DOHH2 (cell line): ENCODE results near the gene RPL13A.

ENCODE experiments used
- EZH2phosphoT487 ChIP-seq: fragments of 200-600 bp; sonication (generic); IDR thresholded peaks from 2 replicates; pipeline ENCODE4 v1.6.1; 2017; ENCODE audit warnings: borderline replicate concordance, mild to moderate bottlenecking, antibody characterized with exemption, low read length, moderate library complexity, mixed read lengths
- TF ChIP-seq, protein P1 (sequence below): fragments of 200-600 bp; sonication (generic); IDR thresholded peaks from one replicate; pipeline ENCODE4 v1.5.1; 2014; ENCODE audit warnings: antibody characterized with exemption, mild to moderate bottlenecking, low read depth, low read length; ENCODE audit not compliant: poor library complexity, severe bottlenecking

- TF ChIP-seq, protein P1, sequence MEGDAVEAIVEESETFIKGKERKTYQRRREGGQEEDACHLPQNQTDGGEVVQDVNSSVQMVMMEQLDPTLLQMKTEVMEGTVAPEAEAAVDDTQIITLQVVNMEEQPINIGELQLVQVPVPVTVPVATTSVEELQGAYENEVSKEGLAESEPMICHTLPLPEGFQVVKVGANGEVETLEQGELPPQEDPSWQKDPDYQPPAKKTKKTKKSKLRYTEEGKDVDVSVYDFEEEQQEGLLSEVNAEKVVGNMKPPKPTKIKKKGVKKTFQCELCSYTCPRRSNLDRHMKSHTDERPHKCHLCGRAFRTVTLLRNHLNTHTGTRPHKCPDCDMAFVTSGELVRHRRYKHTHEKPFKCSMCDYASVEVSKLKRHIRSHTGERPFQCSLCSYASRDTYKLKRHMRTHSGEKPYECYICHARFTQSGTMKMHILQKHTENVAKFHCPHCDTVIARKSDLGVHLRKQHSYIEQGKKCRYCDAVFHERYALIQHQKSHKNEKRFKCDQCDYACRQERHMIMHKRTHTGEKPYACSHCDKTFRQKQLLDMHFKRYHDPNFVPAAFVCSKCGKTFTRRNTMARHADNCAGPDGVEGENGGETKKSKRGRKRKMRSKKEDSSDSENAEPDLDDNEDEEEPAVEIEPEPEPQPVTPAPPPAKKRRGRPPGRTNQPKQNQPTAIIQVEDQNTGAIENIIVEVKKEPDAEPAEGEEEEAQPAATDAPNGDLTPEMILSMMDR: no peak
- TF ChIP-seq EZH2phosphoT487: no peak
These were observed 28.9 kb upstream of the RPL13A start for GRCh38 chr19:49458567-49458903.
